Measurements from ENCODE around the gene MACROH2A2. TPM values are rescaled to one million over a fixed set of nuclear protein-coding genes. Genes with fewer than 3 reads are reported as not detected.
A peak's percentile ranks its signal among the peaks of the same experiment; 100 is the strongest.

MACROH2A2 gene
- total RNA-seq, 2 donors from 2014 or later: 17.3 to 19.6 TPM

- Histone ChIP-seq H3K9me3 (no peaks in the 10 kb centered on the region), H3K4me3 (no peak overlapping the region), H3K27ac (no peak overlapping the region), H3K36me3 (peaks cover 4% of the 10 kb centered on the region), H3K4me1 (peaks cover 0 to 10% of the 10 kb centered on the region in 2 donors), H3K27me3 (no peaks in the 10 kb centered on the region)
- no peak for TF ChIP-seq CTCF (IDR thresholded peaks at IDR 0.05)
- no peak for DNase-seq (ENCODE audit: low spot score)
Observed at GRCh38 chr10:70140297-70140696, 87.7 kb downstream of the MACROH2A2 start.

GRCh38 chr10:70142555-70142954 is 89.9 kb downstream of the MACROH2A2 start:
- no peaks in the 10 kb centered on the region for H3K9me3 ChIP-seq
- TF ChIP-seq CTCF (IDR thresholded peaks at IDR 0.05): no peak
- H3K4me3 ChIP-seq: no peak overlapping the region

GRCh38 chr10:70144372-70145110 is 91.9 kb downstream of the MACROH2A2 start:
- no peak overlapping the region for H3K27ac ChIP-seq
- H3K9me3 ChIP-seq: no peaks in the 10 kb centered on the region
- no peak for TF ChIP-seq CTCF (IDR thresholded peaks at IDR 0.05)
- DNase-seq (ENCODE audit: low spot score): no peak
- no peaks in the 10 kb centered on the region for H3K27me3 ChIP-seq
- H3K4me1 ChIP-seq: peaks cover 0 to 22% of the 10 kb centered on the region in 2 donors
- H3K36me3 ChIP-seq: peaks cover 9% of the 10 kb centered on the region
- H3K4me3 ChIP-seq: peak overlapping the region; percentile 59 to 73

More at GRCh38 chr10:70142555-70142954, 89.9 kb downstream of the MACROH2A2 start:
- H3K36me3 ChIP-seq: peaks cover 4% of the 10 kb centered on the region
- DNase-seq (ENCODE audit: low spot score): no peak
- peaks cover 0 to 20% of the 10 kb centered on the region in 2 donors for H3K4me1 ChIP-seq
- H3K27me3 ChIP-seq: no peaks in the 10 kb centered on the region
- H3K27ac ChIP-seq: no peak overlapping the region

GRCh38 chr10:70145166-70145665 is 92.6 kb downstream of the MACROH2A2 start:
- H3K9me3 ChIP-seq: no peaks in the 10 kb centered on the region
- peaks cover 15% of the 10 kb centered on the region for H3K36me3 ChIP-seq
- H3K27ac ChIP-seq: peak overlapping the region; percentile 87 to 91
- peak overlapping the region; percentile 59 to 73 for H3K4me3 ChIP-seq
- no peak for DNase-seq (ENCODE audit: low spot score)
- no peaks in the 10 kb centered on the region for H3K27me3 ChIP-seq
- TF ChIP-seq CTCF (IDR thresholded peaks at IDR 0.05): no peak
- peaks cover 0 to 22% of the 10 kb centered on the region in 2 donors for H3K4me1 ChIP-seq

- peak; percentile 64 for DNase-seq (ENCODE audit: low spot score)
- no peaks in the 10 kb centered on the region for H3K27me3 ChIP-seq
- peak in 1 of 2 donors; percentile 72 for TF ChIP-seq CTCF (IDR thresholded peaks at IDR 0.05)
Observed at GRCh38 chr10:70145666-70146488, 93.2 kb downstream of the MACROH2A2 start.

More at GRCh38 chr10:70145666-70146488, 93.2 kb downstream of the MACROH2A2 start:
- Histone ChIP-seq H3K4me3 (peak overlapping the region; percentile 59 to 73), H3K36me3 (peaks cover 21% of the 10 kb centered on the region), H3K27ac (peak overlapping the region; percentile 87 to 91), H3K9me3 (no peaks in the 10 kb centered on the region), H3K4me1 (peaks cover 0 to 22% of the 10 kb centered on the region in 2 donors)
